ENCODE measurements around the gene ARHGEF6. TPM values are rescaled to one million over a fixed set of nuclear protein-coding genes. Genes with fewer than 3 reads are reported as not detected.

ARHGEF6 gene
- total and polyA plus RNA-seq, 2 experiments from 2014 or later, result 3.5 to 3.7 TPM

GRCh38 chrX:136674270-136674985 lies 106.3 kb downstream of the ARHGEF6 start:
- TF ChIP-seq EZH2 (IDR thresholded peaks at IDR 0.05; ENCODE audit: borderline replicate concordance), result no peak
- no peak for TF ChIP-seq CTCF (IDR thresholded peaks at IDR 0.05; ENCODE audit: poor library complexity)
- TF ChIP-seq EZH2phosphoT487 (IDR thresholded peaks at IDR 0.05; ENCODE audit: low read depth, severe bottlenecking, unreplicated experiment), result no peak
- no peaks in the 10 kb centered on the region for H3K27me3 ChIP-seq
- WGBS (ENCODE audit: low lambda C conversion rate, missing lambda C conversion rate), result 57% methylated on average over 5 of the region's 5 CpGs
- no peaks in the 10 kb centered on the region for H3K9me3 ChIP-seq (ENCODE audit: low read depth)
- no peak for DNase-seq (ENCODE audit: low spot score)
- no peaks in the 10 kb centered on the region for H3K36me3 ChIP-seq (replicated peaks; ENCODE audit: insufficient read depth, low read depth)
- H3K27ac ChIP-seq, result no peak overlapping the region
- no peaks in the 10 kb centered on the region for H3K4me1 ChIP-seq (ENCODE audit: insufficient read depth)
- H3K79me2 ChIP-seq, result no peaks in the 10 kb centered on the region
- H3K4me2 ChIP-seq, result no peak overlapping the region
- no peak overlapping the region for H2AFZ ChIP-seq
- H3K9me2 ChIP-seq (replicated peaks; ENCODE audit: insufficient read depth), result no peaks in the 10 kb centered on the region
- H4K20me1 ChIP-seq (ENCODE audit: insufficient read depth, poor library complexity, severe bottlenecking), result no peaks in the 10 kb centered on the region
- no peak overlapping the region for H3K4me3 ChIP-seq

GRCh38 chrX:136671006-136671610 lies 109.6 kb downstream of the ARHGEF6 start:
- H3K27ac ChIP-seq, result no peak overlapping the region
- H4K20me1 ChIP-seq (ENCODE audit: insufficient read depth, poor library complexity, severe bottlenecking), result no peaks in the 10 kb centered on the region
- 64% methylated on average over 3 of the region's 3 CpGs for WGBS (ENCODE audit: low lambda C conversion rate, missing lambda C conversion rate)
- no peaks in the 10 kb centered on the region for H3K36me3 ChIP-seq (replicated peaks; ENCODE audit: insufficient read depth, low read depth)
- TF ChIP-seq EZH2 (IDR thresholded peaks at IDR 0.05; ENCODE audit: borderline replicate concordance), result no peak
- TF ChIP-seq CTCF (IDR thresholded peaks at IDR 0.05; ENCODE audit: poor library complexity), result no peak
- TF ChIP-seq EZH2phosphoT487 (IDR thresholded peaks at IDR 0.05; ENCODE audit: low read depth, severe bottlenecking, unreplicated experiment), result no peak
- no peak overlapping the region for H3K4me3 ChIP-seq
- no peaks in the 10 kb centered on the region for H3K79me2 ChIP-seq
- no peak overlapping the region for H3K4me2 ChIP-seq
- no peaks in the 10 kb centered on the region for H3K9me2 ChIP-seq (replicated peaks; ENCODE audit: insufficient read depth)
- H3K9me3 ChIP-seq (ENCODE audit: low read depth), result no peaks in the 10 kb centered on the region
- H2AFZ ChIP-seq, result no peak overlapping the region
- no peak for DNase-seq (ENCODE audit: low spot score)
- no peaks in the 10 kb centered on the region for H3K4me1 ChIP-seq (ENCODE audit: insufficient read depth)
- no peaks in the 10 kb centered on the region for H3K27me3 ChIP-seq

DNA sequence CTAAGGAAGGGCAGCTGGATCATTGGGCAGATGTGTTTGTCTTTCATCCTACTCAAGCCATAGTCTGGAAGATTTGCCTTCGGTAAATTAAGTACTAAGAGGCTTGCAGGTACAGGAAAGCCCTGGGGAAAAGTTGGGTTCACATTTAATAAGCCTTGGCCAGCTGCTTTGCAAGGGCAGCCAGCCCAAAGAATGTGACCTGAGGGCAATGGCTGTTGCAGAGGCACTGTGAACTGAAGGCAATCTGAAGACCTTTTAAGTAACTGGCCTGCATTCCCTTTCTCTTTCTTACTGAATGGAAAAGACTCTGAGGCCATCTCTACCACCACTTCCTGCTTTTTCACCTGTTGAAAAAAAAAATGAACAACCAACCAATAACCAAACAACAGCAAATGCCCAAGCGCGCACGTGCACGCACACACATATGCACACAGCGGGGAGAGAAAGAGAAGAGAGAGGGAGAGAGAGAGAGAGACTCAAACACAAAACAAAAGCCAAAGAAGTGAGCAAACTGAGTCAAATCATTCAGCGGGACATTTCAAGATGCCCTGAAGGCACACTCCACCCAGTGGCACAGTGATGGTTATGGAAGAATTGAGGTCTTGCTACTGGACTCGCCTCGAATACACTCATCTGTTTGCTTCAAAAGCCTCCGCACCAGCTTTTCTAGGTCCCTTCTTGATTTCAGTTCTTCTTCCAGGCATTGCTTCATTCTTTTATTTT lies 113.1 kb downstream of the ARHGEF6 start:
- Histone ChIP-seq H3K27ac (no peak overlapping the region), H2AFZ (no peak overlapping the region), H3K4me2 (no peak overlapping the region), H3K79me2 (no peaks in the 10 kb centered on the region), H4K20me1 (ENCODE audit: insufficient read depth, poor library complexity, severe bottlenecking) (no peaks in the 10 kb centered on the region), H3K4me1 (ENCODE audit: insufficient read depth) (no peaks in the 10 kb centered on the region), H3K9me3 (ENCODE audit: low read depth) (no peaks in the 10 kb centered on the region), H3K4me3 (no peak overlapping the region), H3K27me3 (no peaks in the 10 kb centered on the region), H3K9me2 (replicated peaks; ENCODE audit: insufficient read depth) (no peaks in the 10 kb centered on the region), H3K36me3 (replicated peaks; ENCODE audit: insufficient read depth, low read depth) (no peaks in the 10 kb centered on the region)
- TF ChIP-seq EZH2 (IDR thresholded peaks at IDR 0.05; ENCODE audit: borderline replicate concordance), result no peak
- no peak for TF ChIP-seq CTCF (IDR thresholded peaks at IDR 0.05; ENCODE audit: poor library complexity)
- no peak for TF ChIP-seq EZH2phosphoT487 (IDR thresholded peaks at IDR 0.05; ENCODE audit: low read depth, severe bottlenecking, unreplicated experiment)
- no peak for DNase-seq (ENCODE audit: low spot score)
- WGBS (ENCODE audit: low lambda C conversion rate, missing lambda C conversion rate), result 85% methylated on average over 10 of the region's 10 CpGs

Measured in hepatocyte (in vitro differentiated cells).